Adrenal gland (tissue), 12 donors: ENCODE data around the gene SAP30BP. TPM values are rescaled to one million over a fixed set of nuclear protein-coding genes. Genes with fewer than 3 reads are reported as not detected.

Source experiments
- polyA plus RNA-seq, 3 donors: library from polyadenylated mRNA; stranded (reverse); fragments of 200-250 nt in 2 of 3; fragments of 350-450 nt in 1 of 3; fragmentation: Illumina TruSeq in 1 of 3; extraction: RNeasy Lipid Tissue Mini Kit (QIAGEN cat#74804) in 1 of 3; gene quantifications; one replicate each; pipeline ENCODE4 v1.2.3, GENCODE V29; 2013 to 2014
- total RNA-seq, 9 donors: library from RNA; depleted of rRNA in 4 of 9; stranded (reverse); fragments of >200 nt in 4 of 9; fragments of 120-200 nt in 1 of 9; fragmentation: NEBNext Ultra II Directional in 1 of 9; extraction: Animal tissue kit (Norgen Biotek cat#: 25700) in 1 of 9; gene quantifications; one replicate each; pipeline versions ENCODE4 v1.1.0 to v1.2.4, GENCODE V29; 2013 to 2023
- donor health status: healthy with polysubstance abuse.
- donor health status: Bipolar disorder and iron deficiency.
- donor health status: DM: yes; HTN: yes; CAD: no.
- donor health status: DM: no; HTN: no; CAD: no.
- donor health status: DM: no; HTN: no; CAD: no.
- donor health status: DM: yes; HTN: yes; CAD: no.

Gene SAP30BP
- total and polyA plus RNA-seq, 12 donors: 45.3 to 130 (median 69.1) TPM

Other genes starting within 250 kb of the SAP30BP start
- 100 to 1,000 TPM in 8 of 9 donors, 10 to 100 TPM in 1; 65.2 to 245 (median 169) TPM for gene TMEM94, start 210.7 kb upstream of the SAP30BP start, total RNA-seq
- 100 to 1,000 TPM; 132 to 186 (median 134) TPM for gene TMEM94, start 210.7 kb upstream of the SAP30BP start, polyA plus RNA-seq
- gene CASKIN2, start 151.8 kb upstream of the SAP30BP start, total RNA-seq: 10 to 100 TPM; 12.9 to 90.8 (median 35.6) TPM
- gene CASKIN2, start 151.8 kb upstream of the SAP30BP start, polyA plus RNA-seq: 10 to 100 TPM; 10.1 to 43.2 (median 28.3) TPM
- 10 to 100 TPM; 18.6 to 35.3 (median 26.4) TPM for gene TSEN54, start 150.8 kb upstream of the SAP30BP start, total RNA-seq
- gene TSEN54, start 150.8 kb upstream of the SAP30BP start, polyA plus RNA-seq: 10 to 100 TPM; 17.9 to 67.8 (median 56.0) TPM
- gene LLGL2, start 141.6 kb upstream of the SAP30BP start, total RNA-seq: 10 to 100 TPM in 7 of 9 donors, 1 to 10 TPM in 2; 8.9 to 40.5 (median 23.4) TPM
- 10 to 100 TPM in 2 of 3 donors, 1 to 10 TPM in 1; 1.2 to 90.3 (median 51.4) TPM for gene LLGL2, start 141.6 kb upstream of the SAP30BP start, polyA plus RNA-seq
- 100 to 1,000 TPM in 1 of 9 donors, 10 to 100 TPM in 8; 20.2 to 128 (median 46.9) TPM for gene MYO15B, start 79.5 kb upstream of the SAP30BP start, total RNA-seq
- gene MYO15B, start 79.5 kb upstream of the SAP30BP start, polyA plus RNA-seq: 100 to 1,000 TPM in 2 of 3 donors, 1 to 10 TPM in 1; 6.2 to 455 (median 157) TPM
- 1 to 10 TPM in 1 of 9 donors, under 1 TPM in 4, not detected in 4; 0.17 to 1.1 (median 0.55) TPM for gene SMIM5, start 33.9 kb upstream of the SAP30BP start, total RNA-seq
- 1 to 10 TPM in 2 of 3 donors, under 1 TPM in 1; 0.13 to 2.6 (median 1.7) TPM for gene SMIM5, start 33.9 kb upstream of the SAP30BP start, polyA plus RNA-seq
- gene RECQL5, start 184 bp upstream of the SAP30BP start, total RNA-seq: 10 to 100 TPM; 13.9 to 49.6 (median 29.5) TPM
- 100 to 1,000 TPM in 1 of 3 donors, 10 to 100 TPM in 2; 11.2 to 188 (median 64.9) TPM for gene RECQL5, start 184 bp upstream of the SAP30BP start, polyA plus RNA-seq
- 1 to 10 TPM in 8 of 9 donors, under 1 TPM in 1; 1.00 to 9.4 (median 5.6) TPM for gene ITGB4, start 54.1 kb downstream of the SAP30BP start, total RNA-seq
- 10 to 100 TPM in 2 of 3 donors, 1 to 10 TPM in 1; 1.0 to 12.5 (median 12.1) TPM for gene ITGB4, start 54.1 kb downstream of the SAP30BP start, polyA plus RNA-seq
- 10 to 100 TPM; 13.9 to 47.3 (median 24.7) TPM for gene GALK1, start 97.9 kb downstream of the SAP30BP start, total RNA-seq
- gene GALK1, start 97.9 kb downstream of the SAP30BP start, polyA plus RNA-seq: 10 to 100 TPM in 2 of 3 donors, 1 to 10 TPM in 1; 1.4 to 39.1 (median 37.2) TPM
- gene UNK, start 117.5 kb downstream of the SAP30BP start, total RNA-seq: 10 to 100 TPM; 15.1 to 35.5 (median 25.5) TPM
- gene UNK, start 117.5 kb downstream of the SAP30BP start, polyA plus RNA-seq: 10 to 100 TPM; 13.6 to 45.9 (median 19.0) TPM
- gene UNC13D, start 177.1 kb downstream of the SAP30BP start, total RNA-seq: 10 to 100 TPM in 7 of 9 donors, 1 to 10 TPM in 2; 3.0 to 28.1 (median 12.9) TPM
- 10 to 100 TPM in 2 of 3 donors, 1 to 10 TPM in 1; 6.6 to 47.5 (median 21.5) TPM for gene UNC13D, start 177.1 kb downstream of the SAP30BP start, polyA plus RNA-seq
- 100 to 1,000 TPM in 8 of 9 donors, 10 to 100 TPM in 1; 60.4 to 292 (median 193) TPM for gene WBP2, start 188.0 kb downstream of the SAP30BP start, total RNA-seq
- 100 to 1,000 TPM; 205 to 258 (median 258) TPM for gene WBP2, start 188.0 kb downstream of the SAP30BP start, polyA plus RNA-seq
- 10 to 100 TPM in 7 of 9 donors, 1 to 10 TPM in 2; 2.8 to 66.1 (median 23.4) TPM for gene TRIM47, start 211.2 kb downstream of the SAP30BP start, total RNA-seq
- 10 to 100 TPM in 2 of 3 donors, 1 to 10 TPM in 1; 6.0 to 42.5 (median 36.5) TPM for gene TRIM47, start 211.2 kb downstream of the SAP30BP start, polyA plus RNA-seq
- 10 to 100 TPM in 7 of 9 donors, 1 to 10 TPM in 2; 6.5 to 46.9 (median 18.6) TPM for gene TRIM65, start 229.6 kb downstream of the SAP30BP start, total RNA-seq
- 10 to 100 TPM in 1 of 3 donors, 1 to 10 TPM in 2; 4.1 to 16.7 (median 5.0) TPM for gene TRIM65, start 229.6 kb downstream of the SAP30BP start, polyA plus RNA-seq
- 100 to 1,000 TPM in 4 of 9 donors, 10 to 100 TPM in 5; 36.7 to 153 (median 64.2) TPM for gene MRPL38, start 237.5 kb downstream of the SAP30BP start, total RNA-seq
- gene MRPL38, start 237.5 kb downstream of the SAP30BP start, polyA plus RNA-seq: 100 to 1,000 TPM in 2 of 3 donors, 10 to 100 TPM in 1; 60.3 to 214 (median 187) TPM